ENCODE results near the gene ITPK1.

The ITPK1 gene

GRCh38 chr14:93057586-93058280, 58.0 kb downstream of the ITPK1 start:
- DNase-seq: no peak

GRCh38 chr14:93056840-93057585, 58.7 kb downstream of the ITPK1 start:
- DNase-seq: no peak

- no peak for DNase-seq
These were observed 59.4 kb downstream of the ITPK1 start for GRCh38 chr14:93056166-93056839.

- DNase-seq: no peak
These were observed 60.0 kb downstream of the ITPK1 start for GRCh38 chr14:93055651-93056115.

- no peak for DNase-seq
These were observed 60.8 kb downstream of the ITPK1 start for GRCh38 chr14:93054876-93055275.

- no peak for DNase-seq
These were observed 61.7 kb downstream of the ITPK1 start for GRCh38 chr14:93054006-93054405.

GRCh38 chr14:93051600-93052546, 63.9 kb downstream of the ITPK1 start:
- no peak for DNase-seq

GRCh38 chr14:93050761-93051160, 65.0 kb downstream of the ITPK1 start:
- no peak for DNase-seq

GRCh38 chr14:93049867-93050331, 65.8 kb downstream of the ITPK1 start:
- no peak for DNase-seq

GRCh38 chr14:93049315-93049714, 66.4 kb downstream of the ITPK1 start:
- DNase-seq: no peak

GRCh38 chr14:93048843-93049242, 66.9 kb downstream of the ITPK1 start:
- DNase-seq: no peak

GRCh38 chr14:93047661-93048060, 68.1 kb downstream of the ITPK1 start:
- no peak for DNase-seq

- no peak for DNase-seq
These were observed 68.6 kb downstream of the ITPK1 start for GRCh38 chr14:93047157-93047556.

- DNase-seq: no peak
These were observed 69.0 kb downstream of the ITPK1 start for GRCh38 chr14:93046705-93047050.

GRCh38 chr14:93045965-93046704, 69.6 kb downstream of the ITPK1 start:
- DNase-seq: no peak

- DNase-seq: no peak
These were observed 70.5 kb downstream of the ITPK1 start for GRCh38 chr14:93045211-93045674.

GRCh38 chr14:93044556-93044955, 71.2 kb downstream of the ITPK1 start:
- no peak for DNase-seq

- no peak for DNase-seq
These were observed 71.6 kb downstream of the ITPK1 start for GRCh38 chr14:93044121-93044520.

- DNase-seq: no peak
These were observed 72.5 kb downstream of the ITPK1 start for GRCh38 chr14:93042968-93043940.

- no peak for DNase-seq
These were observed 73.9 kb downstream of the ITPK1 start for GRCh38 chr14:93041830-93042229.

GRCh38 chr14:93040982-93041381, 74.7 kb downstream of the ITPK1 start:
- DNase-seq: no peak
